Ascending aorta (tissue), 2 donors: Measurements from ENCODE around the gene RNF166. TPM values are rescaled to one million over a fixed set of nuclear protein-coding genes. Genes with fewer than 3 reads are reported as not detected.

Experiments
- DNase-seq, 2 donors: peaks; one replicate each; pipeline ENCODE4 v3.0.0-alpha.2; 2019; ENCODE audit warnings: low spot score in 2 of 2
- H3K27ac ChIP-seq, 2 donors: fragments of 200-600 bp; sonication (generic); one replicate each; pipeline ENCODE4 v1.5.1; 2016 to 2017; ENCODE audit warnings: mild to moderate bottlenecking in 1 of 2
- H3K27me3 ChIP-seq: fragments of 200-600 bp; sonication (generic); one replicate; pipeline ENCODE4 v1.5.1; 2017
- H3K36me3 ChIP-seq, 2 donors: fragments of 200-600 bp; sonication (generic); one replicate each; pipeline ENCODE4 v1.5.1; 2016
- H3K4me1 ChIP-seq, 2 donors: fragments of 200-600 bp; sonication (generic); one replicate each; pipeline ENCODE4 v1.5.1; 2016 to 2017; ENCODE audit warnings: mild to moderate bottlenecking in 1 of 2
- H3K4me3 ChIP-seq, 2 donors: fragments of 200-600 bp; sonication (generic); one replicate each; pipeline ENCODE4 v1.5.1; 2016 to 2017; ENCODE audit warnings: mild to moderate bottlenecking in 1 of 2
- H3K9me3 ChIP-seq, 2 donors: fragments of 200-600 bp; sonication (generic); one replicate each; pipeline ENCODE4 v1.5.1; 2016
- CTCF ChIP-seq, 3 experiments: fragments of 200-600 bp in 2 of 3; fragments of 450-650 bp in 1 of 3; sonication (generic) in 2 of 3; IDR thresholded peaks; one replicate each; pipeline ENCODE4 v1.5.1; 2016 to 2019; ENCODE audit warnings: antibody characterized with exemption in 3 of 3, mild to moderate bottlenecking in 1 of 3, moderate library complexity in 1 of 3
- intact Hi-C: fragments of 100-400 bp; cut with DNase I; formaldehyde crosslinking; loops from one replicate; pipeline ENCODE4 v1.15.1; 2023
- total RNA-seq: library from RNA; depleted of rRNA; stranded (reverse); fragments of >200 nt; gene quantifications from one replicate; pipeline ENCODE4 v1.1.0, GENCODE V29; 2016

RNF166 gene
- total RNA-seq: 44.3 TPM

- TF ChIP-seq CTCF (IDR thresholded peaks at IDR 0.05): no peak
- Histone ChIP-seq H3K4me1 (peaks cover 9 to 21% of the 10 kb centered on the region in 2 donors), H3K9me3 (no peaks in the 10 kb centered on the region), H3K36me3 (no peaks in the 10 kb centered on the region), H3K4me3 (peak within 1 kb of the TSS; percentile 94 to 98), H3K27ac (peak within 1 kb of the TSS; percentile 73 to 81), H3K27me3 (no peaks in the 10 kb centered on the region)
- intact Hi-C loops: loop anchor here (1.0 to 5.0 kb wide), 8 partner anchors 44 to 939 kb away; partner anchors contain the start of genes BANP, GALNS, KLHDC4 and MVD
- peak; percentile 64 to 94 for DNase-seq
Observed at GRCh38 chr16:88706229-88706964, at the start of gene RNF166, which contains the start of gene CTU2. RNF166 (minus strand) TSS chr16:88706408; CDS start chr16:88706325, 83 bp downstream. CTU2 (plus strand) TSS chr16:88706503; CDS start chr16:88706531, 28 bp downstream.

- no peaks in the 10 kb centered on the region for H3K27me3 ChIP-seq
- peaks cover 0 to 6% of the 10 kb centered on the region in 2 donors for H3K36me3 ChIP-seq
- H3K4me3 ChIP-seq: no peak overlapping the region
- intact Hi-C loops: no loop called here
- H3K27ac ChIP-seq: no peak overlapping the region
- no peak for TF ChIP-seq CTCF (IDR thresholded peaks at IDR 0.05)
- no peak for DNase-seq
- no peaks in the 10 kb centered on the region for H3K4me1 ChIP-seq
- H3K9me3 ChIP-seq: no peaks in the 10 kb centered on the region
Observed at GRCh38 chr16:88754912-88755744, 48.9 kb upstream of the RNF166 start.

- no peaks in the 10 kb centered on the region for H3K4me1 ChIP-seq
- intact Hi-C loops: no loop called here
Observed at GRCh38 chr16:88754109-88754911, 48.1 kb upstream of the RNF166 start.

GRCh38 chr16:88753602-88754001 is 47.4 kb upstream of the RNF166 start:
- Histone ChIP-seq H3K27ac (no peak overlapping the region), H3K27me3 (no peaks in the 10 kb centered on the region), H3K36me3 (peaks cover 0 to 6% of the 10 kb centered on the region in 2 donors), H3K4me3 (no peak overlapping the region), H3K9me3 (no peaks in the 10 kb centered on the region), H3K4me1 (no peaks in the 10 kb centered on the region)
- no peak for DNase-seq
- TF ChIP-seq CTCF (IDR thresholded peaks at IDR 0.05): no peak
- intact Hi-C loops: no loop called here

More at GRCh38 chr16:88754109-88754911, 48.1 kb upstream of the RNF166 start:
- H3K4me3 ChIP-seq: no peak overlapping the region
- TF ChIP-seq CTCF (IDR thresholded peaks at IDR 0.05): no peak
- no peak overlapping the region for H3K27ac ChIP-seq
- H3K9me3 ChIP-seq: no peaks in the 10 kb centered on the region
- H3K36me3 ChIP-seq: peaks cover 0 to 6% of the 10 kb centered on the region in 2 donors
- no peaks in the 10 kb centered on the region for H3K27me3 ChIP-seq
- DNase-seq: no peak

- no peaks in the 10 kb centered on the region for H3K9me3 ChIP-seq
- TF ChIP-seq CTCF (IDR thresholded peaks at IDR 0.05): no peak
- H3K27me3 ChIP-seq: no peaks in the 10 kb centered on the region
- intact Hi-C loops: no loop called here
- no peak overlapping the region for H3K4me3 ChIP-seq
- H3K36me3 ChIP-seq: peaks cover 0 to 6% of the 10 kb centered on the region in 2 donors
- H3K27ac ChIP-seq: no peak overlapping the region
- DNase-seq: no peak
- no peaks in the 10 kb centered on the region for H3K4me1 ChIP-seq
Observed at GRCh38 chr16:88753191-88753590, 47.0 kb upstream of the RNF166 start.
